Measurements from ENCODE around the gene GRHL3.
A peak's percentile ranks its signal among the peaks of the same experiment; 100 is the strongest.

GRHL3 gene

DNA sequence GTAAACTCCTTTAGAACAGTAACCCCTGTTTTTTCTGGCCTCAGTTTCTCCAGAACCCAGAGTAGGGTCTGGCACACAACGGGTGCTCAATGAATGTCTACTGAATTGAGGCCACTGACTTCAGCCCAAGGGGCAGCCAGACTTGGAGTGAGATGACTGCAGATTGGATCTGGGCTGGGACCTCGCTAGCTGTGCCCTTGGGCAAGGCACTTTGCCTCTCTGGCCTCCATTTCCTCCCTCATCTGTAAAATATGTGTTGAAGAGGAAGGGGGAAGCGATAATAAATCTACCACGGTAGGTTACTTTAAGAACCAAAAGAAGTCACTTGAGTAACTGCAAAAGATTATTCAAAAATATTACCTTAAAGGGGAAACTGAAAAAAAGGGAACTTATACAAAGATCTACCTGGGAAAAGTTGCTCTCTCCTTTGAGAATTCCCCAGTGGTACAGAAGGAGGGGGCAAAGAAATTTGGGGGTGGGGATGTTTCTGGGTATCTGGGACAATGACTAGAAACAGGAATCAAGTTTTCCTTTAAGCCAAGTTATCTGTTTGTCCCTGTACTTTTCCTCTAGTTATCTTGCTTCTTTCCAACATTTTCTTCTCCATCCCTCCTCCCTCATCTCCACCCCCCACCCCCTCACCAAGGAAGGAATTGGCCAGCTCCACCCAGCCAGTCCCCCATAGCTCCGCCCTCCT lies 394 bp upstream of the GRHL3 start:
- no peak for DNase-seq

DNA sequence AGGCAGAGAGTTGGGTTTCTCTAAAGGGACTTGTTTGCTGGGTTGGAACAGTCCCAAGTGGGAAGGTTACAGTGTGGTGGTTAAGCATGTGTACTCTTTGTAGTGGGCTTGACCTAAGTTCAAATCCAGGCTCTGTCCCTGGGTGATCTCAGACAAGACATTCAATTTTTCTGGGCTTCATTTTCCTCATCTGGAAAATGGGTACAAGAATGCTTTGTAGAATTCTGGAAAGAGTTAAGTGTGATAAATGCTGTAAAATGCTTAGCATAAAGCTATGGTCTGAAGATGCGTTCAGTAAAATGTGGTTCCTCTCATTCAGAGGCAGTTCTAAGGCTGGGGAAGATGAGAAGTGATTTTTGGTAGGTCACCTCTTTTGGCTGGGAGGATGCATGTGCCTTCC lies 805 bp downstream of the GRHL3 start:
- no peak for DNase-seq

DNA sequence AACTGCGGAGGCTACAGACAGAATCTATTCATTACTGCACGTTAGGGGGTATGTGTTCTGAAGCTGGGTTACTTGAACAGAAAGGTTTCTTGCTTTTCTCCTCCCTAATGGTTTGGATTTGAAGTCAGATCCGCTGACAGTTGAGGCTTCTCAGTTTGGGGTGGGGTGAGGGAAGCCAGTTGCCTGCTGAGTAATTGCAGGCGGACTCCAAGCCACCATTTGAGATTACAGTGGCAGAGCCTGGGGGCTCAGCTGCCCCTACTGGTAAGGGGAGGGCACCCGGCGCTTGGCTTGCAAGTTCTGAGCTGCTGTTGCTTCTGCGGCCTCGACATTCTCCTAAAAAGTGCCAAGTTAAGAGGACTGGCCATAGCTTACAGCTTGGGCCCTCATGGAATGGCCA lies 2.0 kb downstream of the GRHL3 start:
- DNase-seq, result no peak

DNA sequence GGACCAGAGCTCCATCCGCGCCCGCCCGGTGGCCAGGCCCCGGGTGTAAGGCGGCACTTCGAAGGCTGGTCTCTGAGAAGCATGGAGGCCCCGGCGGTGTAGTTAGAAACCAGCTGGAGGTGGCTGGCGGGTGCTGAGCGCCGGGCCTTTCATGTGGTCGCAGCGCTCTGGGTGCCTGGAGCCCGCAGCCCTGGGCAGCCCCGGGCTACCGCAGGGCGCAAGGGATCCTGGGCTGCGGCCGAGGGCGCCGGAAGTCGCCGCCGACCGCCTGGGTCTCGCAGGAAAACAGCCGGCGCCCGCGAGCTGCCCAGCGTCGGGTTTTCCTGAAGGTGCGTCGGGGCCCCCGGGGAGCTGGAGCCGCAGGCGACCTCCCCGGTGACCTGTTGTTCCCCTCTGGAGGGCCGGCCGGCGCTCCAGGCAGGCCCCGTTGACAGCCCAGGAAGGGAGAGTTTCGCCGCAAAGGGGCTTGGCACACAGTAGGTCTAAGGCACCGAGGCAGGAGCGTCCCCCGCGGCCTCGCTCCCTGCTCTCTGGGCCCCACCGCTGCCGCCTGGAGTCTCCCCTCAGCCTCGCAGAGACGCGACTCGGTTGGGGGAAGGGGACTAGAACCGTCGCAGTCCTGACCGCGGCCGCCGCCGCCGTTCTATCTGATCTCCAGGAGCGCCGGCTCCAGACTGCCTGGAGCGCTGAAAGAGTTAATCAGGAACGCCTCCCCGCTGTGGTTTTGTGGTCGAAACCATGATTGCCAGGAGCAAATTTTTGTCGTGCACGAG lies 2.7 kb downstream of the GRHL3 start:
- peak; percentile 32 for DNase-seq

DNA sequence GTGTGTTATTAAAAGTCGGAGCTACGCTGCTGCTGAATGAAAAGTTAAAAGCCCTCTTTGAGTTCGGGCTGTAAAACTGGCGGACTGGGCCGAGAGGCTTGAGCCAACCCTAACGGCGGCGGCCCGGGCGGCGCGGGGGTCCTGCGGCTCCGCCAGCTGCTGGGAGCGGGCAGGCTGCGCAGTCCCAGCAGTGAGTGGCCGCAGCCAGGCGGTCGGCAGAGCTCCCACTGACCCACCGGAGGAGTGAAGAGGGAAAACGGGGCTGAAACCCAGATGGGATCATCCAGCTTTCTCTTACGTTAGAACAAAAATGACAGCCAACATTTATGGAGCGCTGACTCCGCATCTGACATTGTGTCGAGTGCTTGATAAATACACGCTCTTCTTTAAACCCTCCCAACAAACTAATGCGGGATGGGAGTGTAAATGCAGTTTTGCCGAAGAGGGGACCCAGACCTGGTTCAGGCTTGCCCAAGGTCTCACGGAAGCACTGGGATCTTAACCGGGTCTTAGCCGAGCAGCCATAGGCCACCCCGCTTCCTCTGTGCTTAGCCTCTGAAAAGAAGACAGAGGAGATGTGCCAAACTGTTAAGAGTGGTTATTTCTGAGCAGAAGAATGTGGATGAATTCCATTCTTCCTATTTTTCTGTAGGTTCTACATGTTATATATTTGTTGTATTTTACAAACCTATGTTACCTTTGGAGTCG lies 3.5 kb downstream of the GRHL3 start:
- no peak for DNase-seq

DNA sequence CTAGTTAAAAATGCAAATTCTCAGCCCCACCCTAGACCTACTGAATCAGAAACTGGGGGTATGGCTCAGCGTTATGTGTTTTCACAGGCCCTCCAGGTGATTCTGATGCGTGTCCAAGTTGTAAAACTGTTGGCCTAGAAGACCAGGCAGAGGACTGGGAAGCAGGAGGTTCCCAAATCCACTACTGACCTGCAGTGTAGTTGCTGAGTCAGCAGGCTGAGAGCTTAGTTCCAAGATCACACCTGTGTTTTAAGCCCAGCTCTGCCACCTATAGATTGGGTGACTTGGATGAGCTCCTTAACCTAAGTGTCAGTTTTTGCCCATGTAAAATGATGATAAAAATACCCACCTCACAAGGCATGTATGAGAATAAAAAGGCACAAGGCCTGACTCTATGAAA lies 4.1 kb downstream of the GRHL3 start:
- DNase-seq, result no peak

DNA sequence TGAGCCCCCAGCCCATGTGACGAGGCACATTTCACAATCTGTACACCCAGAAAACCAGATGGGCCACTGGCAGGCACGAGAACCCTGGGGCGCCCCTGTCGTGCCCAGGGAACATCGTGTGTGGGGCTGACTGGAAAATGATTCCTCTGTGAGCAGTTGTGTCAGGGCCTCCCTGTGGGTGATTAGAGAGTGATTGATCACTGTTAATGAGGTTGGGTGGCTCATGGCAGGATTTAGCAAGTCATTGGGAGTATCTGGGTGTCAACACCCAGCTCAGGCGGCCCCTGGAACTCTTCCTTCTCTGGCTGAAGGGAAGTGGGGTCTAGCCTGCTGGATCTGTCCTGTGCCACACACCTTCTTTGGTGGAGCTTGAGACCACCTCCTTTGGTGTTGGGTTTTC lies 5.7 kb downstream of the GRHL3 start:
- no peak for DNase-seq

DNA sequence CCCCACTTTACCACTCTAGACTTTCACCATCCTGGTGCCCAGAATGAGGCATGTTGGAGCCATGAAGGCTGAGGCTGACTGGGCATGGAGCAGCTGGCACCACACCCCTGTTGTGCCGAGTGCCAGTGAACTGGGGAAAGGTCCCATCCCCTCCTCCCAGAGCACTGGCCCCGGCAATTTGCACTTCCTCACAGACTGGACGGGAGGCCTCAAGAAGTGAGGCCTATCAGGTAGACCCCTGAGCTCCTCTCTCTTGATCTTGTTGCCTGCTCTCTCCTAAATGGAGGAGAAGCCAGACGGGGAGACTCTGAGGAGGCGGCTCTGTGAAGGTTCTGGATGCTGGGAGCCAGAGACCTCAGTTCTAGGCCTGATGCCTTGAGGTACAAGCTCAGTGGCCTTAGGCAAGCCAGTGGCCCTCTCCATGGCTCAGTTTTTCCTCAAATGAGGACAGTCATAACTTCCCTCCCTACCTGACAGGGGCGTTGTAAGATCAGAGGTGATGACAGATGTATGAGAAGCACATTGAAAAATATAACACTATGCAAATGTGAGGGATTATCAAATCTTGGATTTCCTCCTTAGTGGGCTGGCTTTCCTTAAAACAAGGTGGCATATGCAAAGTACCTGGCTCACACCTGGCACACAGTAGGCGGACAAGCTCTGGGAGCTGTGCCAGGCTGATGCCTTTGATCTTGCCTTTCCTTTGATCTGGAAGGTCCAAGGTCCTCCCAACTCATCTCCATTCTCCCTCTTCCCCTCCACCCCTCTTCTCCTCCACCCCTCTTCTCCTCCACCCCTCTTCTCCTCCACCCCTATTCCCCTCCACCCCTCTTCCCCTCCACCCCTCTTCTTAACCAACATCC lies 6.7 kb downstream of the GRHL3 start:
- DNase-seq, result no peak

DNA sequence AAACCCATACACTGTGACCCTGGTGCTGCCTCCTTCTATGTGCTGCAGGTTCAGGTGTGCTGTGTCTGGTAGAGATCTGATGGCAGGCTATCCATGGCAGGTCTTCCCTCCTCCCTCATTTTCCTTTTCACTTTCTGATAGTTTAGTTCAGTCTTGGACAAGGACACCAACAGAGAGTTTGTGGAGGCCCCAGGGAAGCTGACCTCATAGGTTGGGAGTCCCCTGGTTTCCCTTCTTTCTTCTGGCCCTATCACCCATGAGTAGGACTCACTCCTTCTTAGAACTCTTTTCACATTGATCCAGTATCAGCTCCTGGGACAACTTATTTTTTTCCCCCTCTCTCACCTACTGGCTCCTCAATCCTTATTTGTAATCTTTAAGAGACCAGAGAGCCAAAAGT lies 8.3 kb downstream of the GRHL3 start:
- DNase-seq, result no peak

DNA sequence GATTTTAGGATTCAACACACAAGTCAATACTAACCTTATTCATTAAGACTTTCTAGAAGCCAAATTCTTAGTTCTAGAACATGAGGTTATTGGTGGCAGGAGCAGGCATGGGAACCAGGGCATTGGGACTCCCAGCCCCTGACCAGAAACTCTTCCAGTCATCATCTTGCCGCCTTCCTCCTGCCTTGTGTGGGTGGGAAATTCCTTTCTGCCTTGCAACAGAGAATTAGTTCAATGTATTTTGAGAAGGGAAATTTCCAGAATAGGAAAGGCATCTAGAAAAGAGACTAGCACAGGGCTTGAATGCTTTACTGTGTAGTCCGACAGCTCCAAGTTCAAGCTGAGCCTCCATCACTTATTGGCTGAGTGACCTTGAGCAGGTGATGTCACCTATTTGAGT lies 8.7 kb downstream of the GRHL3 start:
- no peak for DNase-seq

DNA sequence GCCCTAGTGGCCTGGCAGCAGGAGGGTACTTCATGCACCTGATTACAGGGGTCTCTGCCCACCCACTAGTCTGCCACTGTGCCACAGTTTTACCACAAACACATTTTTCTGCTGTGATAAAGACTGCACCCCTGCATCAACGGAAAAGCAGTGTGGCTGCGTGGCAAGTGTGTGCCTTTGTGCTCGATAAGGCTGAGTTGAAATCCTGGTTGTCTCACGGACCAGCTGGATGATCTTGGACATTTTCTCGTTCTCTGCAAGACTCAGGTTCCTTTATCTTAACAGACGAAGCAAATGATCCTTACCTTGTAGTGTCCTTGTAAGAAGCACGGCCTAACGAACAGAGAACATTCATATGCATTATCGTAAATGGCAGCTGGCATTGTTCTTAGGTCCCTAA lies 10.2 kb downstream of the GRHL3 start:
- no peak for DNase-seq

DNA sequence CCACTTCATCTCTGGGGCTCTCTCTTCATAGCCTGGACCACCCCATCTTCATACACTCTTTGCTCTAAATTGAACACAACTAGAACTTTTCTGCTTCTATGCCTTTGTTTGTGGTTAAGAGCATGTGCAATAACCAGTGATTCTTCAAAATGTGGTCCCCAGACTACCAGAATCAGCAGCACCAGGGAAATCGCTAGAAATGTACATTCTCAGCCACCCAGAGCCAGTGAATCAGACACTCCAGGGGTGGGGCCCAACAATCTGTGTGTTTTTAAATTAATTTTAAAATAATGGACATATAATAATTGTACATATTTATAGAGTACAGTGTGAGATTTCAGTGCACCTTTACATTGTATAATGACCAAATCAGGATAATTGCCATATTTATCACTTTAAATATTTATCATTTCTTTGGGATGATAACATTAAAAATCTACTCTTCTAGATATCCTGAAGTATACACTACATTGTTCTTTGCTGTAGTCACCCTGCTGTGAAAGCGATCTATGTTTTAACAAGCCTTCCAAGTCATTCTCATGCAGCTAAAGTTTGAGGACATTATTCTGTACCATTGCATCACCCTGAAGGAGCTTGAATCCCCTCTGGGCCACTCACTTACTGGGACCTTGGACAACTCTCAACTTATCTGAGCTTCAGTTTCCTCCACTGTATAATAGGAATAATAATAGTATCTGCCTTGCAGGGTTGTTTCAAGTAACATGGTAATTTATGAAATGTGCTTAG lies 10.8 kb downstream of the GRHL3 start:
- DNase-seq, result no peak

DNA sequence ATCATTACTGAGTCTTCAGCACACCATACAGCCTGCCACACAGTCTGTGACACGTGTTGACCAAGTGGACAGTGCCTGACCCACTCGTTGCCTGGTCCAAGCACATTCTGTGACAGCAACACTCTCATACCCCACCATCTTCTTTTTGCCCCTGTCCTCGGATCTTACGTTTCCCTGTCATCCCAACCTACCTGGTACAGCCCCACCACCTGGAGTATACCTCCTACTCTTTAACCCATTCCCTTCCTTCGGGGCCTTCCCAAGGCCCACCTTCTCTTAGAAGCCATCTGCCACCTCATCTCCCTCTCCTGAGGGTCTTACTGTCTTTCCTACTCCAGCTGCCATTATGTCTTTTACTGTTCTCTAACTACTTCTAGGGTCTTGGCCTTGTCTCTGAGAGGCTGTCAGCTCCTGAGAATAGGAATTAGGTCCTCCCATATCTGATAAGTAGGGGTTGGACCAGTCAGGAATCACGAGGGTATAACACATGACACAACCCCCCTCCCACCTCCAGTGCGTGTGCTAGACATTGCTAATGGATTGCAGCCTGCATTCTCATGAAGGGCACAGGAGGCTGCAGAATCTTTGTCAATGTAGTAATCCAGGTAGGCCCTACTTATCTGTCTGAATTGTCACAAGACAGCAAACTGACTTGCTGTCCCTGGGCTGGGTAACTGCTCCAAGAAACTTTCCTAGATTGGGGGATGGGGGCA lies 13.0 kb downstream of the GRHL3 start:
- no peak for DNase-seq

DNA sequence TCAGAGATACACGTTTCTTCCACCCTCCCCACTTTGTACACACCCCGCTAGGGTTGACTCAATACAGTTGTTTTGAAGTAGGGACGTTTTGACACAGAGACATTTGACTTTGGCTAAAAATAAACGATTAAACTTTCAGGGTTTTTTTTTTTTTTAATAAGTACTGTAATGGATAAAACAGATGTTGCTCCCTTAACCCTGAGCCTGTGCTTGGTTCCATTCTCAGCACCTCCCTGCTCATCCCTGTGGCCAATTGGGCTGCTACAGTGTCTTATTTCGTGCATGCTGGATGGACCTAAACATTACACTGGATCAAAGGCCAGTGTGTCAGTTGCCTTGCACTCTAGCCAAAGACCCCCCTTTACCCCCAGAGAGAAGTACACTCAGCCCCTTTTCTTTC lies 16.9 kb downstream of the GRHL3 start:
- DNase-seq, result no peak

DNA sequence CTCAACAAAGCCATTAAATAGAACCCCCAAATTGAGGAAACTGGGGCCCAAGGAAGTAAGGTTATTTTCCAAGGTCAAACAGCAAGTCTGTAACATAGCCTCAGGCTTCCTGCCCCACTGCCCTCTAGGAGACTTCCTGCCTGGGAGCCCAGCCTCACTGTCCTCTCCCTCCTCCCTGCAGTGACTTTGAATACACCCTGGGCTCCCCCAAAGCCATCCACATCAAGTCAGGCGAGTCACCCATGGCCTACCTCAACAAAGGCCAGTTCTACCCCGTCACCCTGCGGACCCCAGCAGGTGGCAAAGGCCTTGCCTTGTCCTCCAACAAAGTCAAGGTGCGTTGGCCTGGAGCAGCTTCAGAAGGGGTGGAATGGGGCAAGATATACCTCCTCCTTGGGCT lies 18.3 kb downstream of the GRHL3 start:
- DNase-seq, result no peak

DNA sequence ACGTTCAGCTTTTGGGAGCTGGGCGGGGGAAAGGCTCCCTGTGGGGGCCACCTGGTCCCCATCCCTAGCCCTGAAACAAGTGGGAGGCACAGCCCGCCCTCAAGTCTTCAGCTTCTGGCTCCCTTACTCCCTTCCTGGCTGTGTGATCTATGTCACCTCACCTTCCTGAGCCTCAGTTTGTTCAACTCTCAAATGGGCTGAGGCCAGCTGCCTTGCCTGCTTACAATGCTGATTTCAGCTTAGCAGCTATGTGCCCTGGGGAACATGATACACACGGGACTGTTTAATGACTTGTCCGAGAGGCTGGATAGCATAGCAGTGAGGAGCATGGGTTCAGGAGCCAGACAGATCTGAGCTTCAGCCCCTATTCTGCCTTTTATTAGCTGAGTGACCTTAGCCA lies 19.3 kb downstream of the GRHL3 start:
- no peak for DNase-seq

DNA sequence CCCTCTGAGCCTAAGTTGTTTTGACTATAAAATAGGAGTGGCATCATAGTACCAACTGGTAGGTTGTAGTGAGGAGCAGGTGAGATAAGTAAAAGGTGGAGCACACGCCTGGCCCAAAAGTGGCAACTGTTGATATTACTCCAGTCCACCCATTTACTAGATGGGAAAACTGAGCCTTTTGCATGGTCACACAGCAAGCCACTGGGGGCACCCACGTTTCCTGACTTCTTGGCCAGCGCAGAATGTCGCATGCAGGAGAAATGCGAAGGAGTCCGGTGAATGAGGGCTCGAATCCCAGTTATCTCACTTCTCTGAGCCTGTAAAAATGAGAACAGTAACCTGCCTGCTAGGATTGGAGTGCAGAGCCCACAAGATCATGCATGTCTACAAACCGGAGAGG lies 20.8 kb downstream of the GRHL3 start:
- DNase-seq, result no peak

DNA sequence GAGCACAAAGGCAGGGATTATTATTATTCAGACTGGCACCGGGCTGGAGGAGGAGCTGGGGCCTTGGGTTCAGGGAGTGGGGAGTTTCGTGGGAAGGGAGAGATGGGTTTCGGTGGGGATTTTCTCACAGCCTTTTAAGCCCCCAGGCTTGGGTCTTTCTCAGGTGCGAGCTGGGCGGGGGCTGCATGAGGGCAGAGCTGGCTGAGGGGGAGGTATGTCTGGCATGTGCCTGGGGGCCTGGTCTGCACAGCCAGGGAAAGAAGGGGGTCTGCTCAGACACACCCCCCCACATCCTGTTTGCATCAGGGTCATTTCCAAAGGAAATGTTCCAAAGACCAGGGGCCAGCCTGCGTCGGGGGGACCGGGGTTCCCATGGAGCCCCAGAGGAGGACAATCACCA lies 21.6 kb downstream of the GRHL3 start:
- no peak for DNase-seq

DNA sequence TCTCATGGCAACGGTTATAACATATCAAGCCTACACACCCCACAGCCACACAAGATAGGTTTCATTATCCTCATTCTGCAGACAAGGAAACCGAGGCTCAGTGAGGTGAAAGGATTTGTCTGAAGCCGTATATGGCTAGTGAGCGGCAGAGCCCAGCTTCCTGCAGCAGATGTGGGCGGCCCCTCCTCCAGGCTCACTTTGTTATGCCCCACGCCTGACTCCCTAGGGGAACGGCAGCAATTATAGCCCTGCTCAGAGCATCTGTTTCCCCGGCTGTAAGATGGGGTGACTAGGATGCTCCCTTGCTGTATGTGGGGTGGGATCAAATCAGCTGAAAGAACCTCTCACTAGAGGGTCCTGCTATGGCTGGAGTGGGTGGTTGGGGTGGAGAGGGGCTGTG lies 22.1 kb downstream of the GRHL3 start:
- no peak for DNase-seq

DNA sequence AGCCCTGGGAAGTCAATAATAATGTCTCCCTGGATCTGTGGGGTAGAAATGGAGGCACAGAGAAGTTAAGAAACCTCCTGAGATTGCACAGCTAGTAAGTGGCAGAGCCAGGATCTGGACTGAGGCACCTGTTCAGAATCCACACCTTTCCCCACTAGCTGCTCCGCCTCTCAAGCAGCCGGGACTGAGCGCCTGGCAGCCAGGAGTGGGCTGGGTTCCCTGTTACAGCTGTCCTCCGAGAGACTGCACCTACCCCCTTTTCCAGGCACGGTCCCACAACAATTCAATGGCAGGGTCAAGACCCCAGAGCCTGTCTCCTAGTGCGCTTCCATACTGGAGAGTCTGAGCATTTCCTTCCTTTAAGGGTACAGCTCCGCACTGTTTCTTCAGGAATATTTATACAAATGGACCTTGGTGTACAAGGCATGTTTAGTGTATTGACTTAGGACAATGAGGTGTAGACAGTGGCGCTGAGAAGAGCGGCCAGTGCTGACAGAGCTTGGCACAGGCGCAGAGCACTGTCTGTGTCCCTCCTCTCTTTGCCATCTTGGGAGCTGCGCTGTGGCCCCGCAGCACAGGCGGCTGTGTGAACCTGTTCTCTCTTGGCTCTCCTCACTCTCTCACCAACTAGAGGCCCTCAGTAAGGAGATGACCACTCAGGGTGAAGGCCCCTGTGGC lies 24.4 kb downstream of the GRHL3 start:
- no peak for DNase-seq

DNA sequence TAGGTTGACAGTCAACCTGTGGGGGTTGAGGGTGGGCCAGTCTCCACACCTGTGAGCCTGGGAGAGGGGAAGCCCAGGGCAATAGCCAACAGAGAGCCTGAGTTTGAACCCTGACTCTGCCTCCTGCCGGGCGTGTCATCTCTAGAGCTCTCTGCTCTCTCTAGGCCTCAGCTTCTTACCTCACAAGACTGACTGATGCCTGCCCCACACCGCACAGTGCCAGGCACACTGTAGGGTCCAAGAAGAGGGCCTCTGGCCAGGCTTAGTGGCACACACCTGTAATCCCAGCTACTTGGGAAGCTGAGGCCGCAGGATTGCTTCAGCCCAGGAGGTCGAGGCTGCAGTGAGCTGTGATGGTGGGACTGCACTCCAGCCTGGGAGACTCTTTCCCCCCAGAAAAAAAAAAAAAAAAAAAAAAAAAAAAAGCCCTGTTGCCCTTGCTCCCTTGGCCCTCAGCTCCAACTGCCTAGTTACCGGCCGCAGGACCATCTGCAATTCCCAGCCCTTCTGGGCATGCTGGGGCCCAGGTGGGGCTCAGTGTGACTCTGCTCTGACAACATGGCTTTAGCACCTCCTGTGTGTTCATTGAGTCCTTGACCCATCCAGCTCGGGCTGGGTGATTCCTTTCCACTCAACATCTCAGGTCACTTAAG lies 25.1 kb downstream of the GRHL3 start:
- DNase-seq, result no peak
